IPS-18c (cell line): ENCODE data around the gene PRPF19.
"Not testable (repeated sequence)": the region's sequence is repeated elsewhere in the genome, so short reads cannot be mapped to it uniquely, and the experiment has no call there.

ENCODE experiments used
- H3K4me3 ChIP-seq: 2 replicates; pipeline ENCODE4 v1.7.0; 2013; ENCODE audit warnings: low read depth, mild to moderate bottlenecking, low read length, moderate library complexity; ENCODE audit not compliant: insufficient read depth
- H3K9me3 ChIP-seq: one replicate; pipeline ENCODE4 v1.6.1; 2013; ENCODE audit warnings: mild to moderate bottlenecking, low read length, moderate library complexity; ENCODE audit not compliant: control insufficient read depth, insufficient read depth

PRPF19 gene

GRCh38 chr11:60916669-60917206, 10.4 kb upstream of the PRPF19 start:
- Histone ChIP-seq H3K4me3 (no peak overlapping the region), H3K9me3 (no peaks in the 10 kb centered on the region)

DNA sequence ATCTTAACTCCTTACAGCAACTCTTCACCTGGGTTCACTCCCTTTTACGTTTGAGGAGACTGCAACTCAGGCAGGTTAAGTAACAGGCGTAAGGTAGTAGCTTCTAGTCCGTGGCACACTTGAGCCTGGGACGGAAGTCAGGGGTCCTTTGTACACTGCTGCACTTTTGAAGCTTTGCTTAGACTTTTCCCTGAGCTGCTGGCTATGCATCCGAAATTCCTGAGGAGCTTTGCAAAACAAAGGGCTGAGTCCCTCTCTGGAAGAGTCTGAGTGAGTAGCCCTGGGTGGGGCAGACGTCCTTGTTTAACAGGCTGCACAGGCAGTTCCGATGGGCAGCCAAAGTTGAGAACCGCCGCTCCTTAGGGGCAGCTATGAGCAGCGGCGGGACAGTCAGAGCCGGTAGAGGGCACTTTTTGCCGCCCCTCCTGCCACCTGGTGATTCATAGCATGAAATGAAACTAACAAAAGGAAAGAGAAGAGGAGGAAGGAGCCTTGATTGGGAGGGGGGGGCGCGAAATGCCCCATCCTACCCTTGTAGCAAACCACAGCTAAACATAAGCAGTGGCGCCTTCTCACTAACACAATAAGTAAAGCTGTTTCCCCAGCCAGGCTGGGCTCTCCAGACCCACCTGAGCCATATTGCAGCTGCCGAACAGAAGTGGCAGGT, 9.0 kb upstream of the PRPF19 start:
- H3K9me3 ChIP-seq = no peaks in the 10 kb centered on the region
- H3K4me3 ChIP-seq = peak overlapping the region; percentile 66; the same call in 1 of the 2 replicates

GRCh38 chr11:60914633-60915247, 8.4 kb upstream of the PRPF19 start:
- Histone ChIP-seq H3K4me3 (peak overlapping the region; percentile 66), H3K9me3 (no peaks in the 10 kb centered on the region)

DNA sequence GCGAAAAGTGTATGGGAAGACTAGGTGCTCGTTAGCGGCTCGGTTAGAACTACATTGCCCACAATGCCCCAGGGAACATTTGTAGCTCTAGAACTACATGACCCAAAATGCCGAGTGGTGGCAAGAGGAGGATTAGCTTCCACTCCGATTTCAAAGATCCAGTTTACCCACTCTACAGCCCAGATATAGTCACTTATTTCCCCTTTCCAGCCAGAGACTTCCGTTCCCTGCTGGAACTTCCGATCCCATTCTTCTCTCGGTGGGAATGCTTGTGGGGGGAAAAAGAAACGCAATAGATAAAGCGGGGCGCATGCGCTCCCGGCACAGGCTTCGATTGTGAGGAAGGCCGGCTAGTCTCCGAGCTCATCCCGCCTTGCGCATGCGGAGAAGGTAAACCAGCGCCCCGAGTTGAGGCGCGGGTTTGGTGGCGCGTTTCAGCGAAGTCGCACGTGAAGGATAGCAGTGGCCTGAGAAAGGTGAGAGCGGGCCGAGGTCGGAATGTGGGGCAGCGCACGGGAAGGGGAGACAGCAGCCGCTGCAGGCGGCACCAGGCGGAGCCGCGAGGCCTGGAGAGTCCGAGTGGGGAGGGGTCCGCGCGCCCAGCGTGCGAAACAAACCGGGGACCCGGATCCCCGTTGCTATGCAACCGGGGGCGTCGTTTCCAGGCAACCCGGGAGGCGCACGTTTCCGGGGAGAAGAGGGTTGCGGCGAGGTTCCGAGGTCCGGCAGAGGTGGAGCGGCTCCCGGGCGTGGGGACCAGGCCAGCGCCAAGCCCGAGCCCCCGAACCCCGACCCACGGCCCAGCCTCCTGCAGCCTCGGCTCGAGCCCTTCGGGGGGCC, 7.6 kb upstream of the PRPF19 start, which contains the start of gene TMEM109:
Gene TMEM109 (plus strand): TSS at position 366 of the 840 bp plus-strand sequence. CDS start 5,536 bp downstream, outside the sequence.
- no peaks in the 10 kb centered on the region for H3K9me3 ChIP-seq
- peak within 1 kb of the TSS; percentile 66 for H3K4me3 ChIP-seq

DNA sequence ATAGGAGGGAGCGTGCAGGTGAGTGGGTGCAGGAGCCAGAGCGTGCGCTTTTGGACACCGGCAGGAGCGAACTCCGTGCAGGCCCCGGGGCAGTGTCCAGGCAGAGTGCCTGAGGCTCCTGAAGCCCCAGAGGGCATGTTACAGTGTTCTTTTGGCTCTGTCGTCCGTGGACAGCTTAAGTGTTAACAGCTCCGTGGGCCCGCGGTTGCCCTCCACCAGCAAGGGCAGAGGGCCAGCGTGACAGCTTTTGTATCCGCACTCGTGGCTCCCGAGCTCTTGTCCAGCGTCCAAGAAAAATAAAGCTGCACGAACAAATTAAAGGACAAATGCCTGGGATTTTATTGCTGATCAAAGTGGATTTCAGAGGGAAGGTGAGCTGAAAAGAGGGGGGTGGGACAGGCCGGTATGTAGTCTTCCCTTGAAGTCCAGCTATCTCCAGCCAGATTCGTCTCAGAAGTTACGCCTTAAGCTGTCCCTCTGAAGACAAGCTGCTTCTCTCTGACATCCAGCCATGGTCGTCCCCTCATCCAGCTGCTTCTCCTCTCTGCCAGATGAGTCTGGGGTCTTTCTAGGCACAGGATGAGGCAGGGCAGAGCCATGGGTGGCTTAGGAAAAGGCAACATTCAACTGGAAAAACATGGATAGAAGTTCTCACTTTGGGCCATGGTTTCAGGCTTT, 6.6 kb upstream of the PRPF19 start:
- Histone ChIP-seq H3K4me3 (peak overlapping the region; percentile 66; the same call in 1 of the 2 replicates), H3K9me3 (no peaks in the 10 kb centered on the region)

DNA sequence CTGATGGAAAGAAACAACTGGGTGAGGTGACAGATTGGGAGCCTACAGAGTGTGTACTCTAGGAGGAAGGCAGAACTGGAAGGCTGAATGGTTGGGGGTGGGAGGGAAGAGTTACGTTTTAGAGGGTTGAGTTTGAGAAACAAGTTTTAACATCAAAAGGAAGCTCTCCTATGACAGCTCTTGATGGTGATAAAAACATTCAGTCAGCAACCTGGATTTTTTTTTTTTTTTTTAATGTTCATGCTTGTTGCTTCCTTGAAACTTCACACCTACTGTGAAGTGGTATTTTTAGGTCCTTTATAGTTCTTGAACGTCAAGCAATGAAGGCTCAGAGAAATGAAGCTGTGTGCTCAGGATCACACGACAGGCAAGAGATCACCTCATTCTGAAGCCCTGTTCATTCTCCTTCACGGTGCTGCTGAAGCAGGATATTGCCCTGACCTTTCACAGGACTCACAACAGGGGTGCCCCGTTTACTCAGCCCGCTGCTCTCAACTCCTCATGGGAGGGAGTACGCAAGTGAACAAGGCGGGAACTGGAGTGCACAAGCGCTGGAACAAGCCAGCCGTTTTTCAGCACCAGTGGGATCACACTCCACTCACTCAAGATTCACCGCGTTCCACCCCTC, 6.0 kb upstream of the PRPF19 start:
- H3K9me3 ChIP-seq = no peaks in the 10 kb centered on the region

GRCh38 chr11:60910711-60911380, 4.5 kb upstream of the PRPF19 start:
- no peaks in the 10 kb centered on the region for H3K9me3 ChIP-seq
- no peak overlapping the region for H3K4me3 ChIP-seq

More for the DNA sequence above, 6.0 kb upstream of the PRPF19 start:
- no peak overlapping the region for H3K4me3 ChIP-seq

DNA sequence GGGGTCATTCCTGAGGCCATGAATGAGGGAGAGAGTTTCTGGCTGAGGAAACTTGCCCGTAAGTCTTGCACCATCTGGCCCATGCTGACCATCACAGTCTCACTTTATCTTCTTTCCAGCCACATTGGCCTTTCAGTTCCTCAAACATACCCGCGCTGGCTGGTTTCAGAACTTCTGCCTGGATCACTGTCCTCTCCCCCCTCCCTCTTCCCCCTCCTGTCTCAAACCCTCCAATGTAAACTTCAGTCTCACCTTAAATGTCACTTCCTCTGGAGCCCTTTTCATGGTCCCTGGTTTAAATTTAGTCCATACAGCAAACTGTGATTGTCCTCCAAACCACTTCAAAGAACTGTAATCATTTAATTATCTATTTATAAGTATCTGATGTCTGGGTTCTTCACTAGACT, 3.9 kb upstream of the PRPF19 start:
- Histone ChIP-seq H3K4me3 (no peak overlapping the region), H3K9me3 (no peaks in the 10 kb centered on the region)

- not testable (repeated sequence) for H3K4me3 ChIP-seq, H3K9me3 ChIP-seq
These were observed 3.4 kb upstream of the PRPF19 start for GRCh38 chr11:60909680-60910280.

DNA sequence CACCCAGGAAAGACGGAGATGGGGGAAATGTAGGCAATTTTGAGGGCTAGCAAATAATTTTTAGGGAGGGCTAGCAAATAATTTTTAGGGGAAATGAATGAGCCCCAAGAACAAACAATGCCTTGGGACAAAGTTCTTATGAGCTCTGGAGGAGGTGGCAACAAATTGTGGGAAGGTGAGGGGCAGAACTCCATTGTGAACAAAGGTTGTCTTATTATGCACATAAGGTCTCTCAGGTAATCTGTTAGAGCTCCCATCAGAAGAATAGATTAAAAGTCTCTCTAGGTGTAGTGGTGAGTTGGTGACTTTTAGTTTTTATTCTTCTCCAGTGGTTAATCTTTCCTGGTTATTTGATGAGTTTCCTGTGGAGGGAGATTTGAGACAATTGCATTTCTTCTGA, 2.4 kb upstream of the PRPF19 start:
- no peak overlapping the region for H3K4me3 ChIP-seq
- no peaks in the 10 kb centered on the region for H3K9me3 ChIP-seq

GRCh38 chr11:60905551-60906113, 753 bp downstream of the PRPF19 start:
- Histone ChIP-seq H3K9me3 (no peaks in the 10 kb centered on the region), H3K4me3 (peak overlapping the region; percentile 88)

DNA sequence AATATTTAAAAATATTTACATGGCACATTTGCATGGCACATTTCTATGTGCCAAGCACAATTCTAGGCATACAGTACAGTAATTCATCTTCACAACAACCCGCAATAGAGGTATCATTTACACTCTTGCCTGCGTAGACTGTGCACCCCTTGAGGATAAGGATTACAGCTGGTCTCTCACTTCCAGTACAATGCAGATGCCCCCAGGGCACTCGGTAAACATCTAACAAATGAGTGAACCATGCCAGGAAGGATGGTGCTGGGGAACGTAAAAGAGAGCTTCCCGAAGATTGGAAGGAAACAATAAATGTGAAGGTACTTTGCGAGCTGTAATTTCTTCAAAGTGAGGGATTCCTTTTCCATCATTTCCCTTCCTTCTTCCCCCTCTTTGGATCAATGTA, 1.3 kb downstream of the PRPF19 start:
- H3K4me3 ChIP-seq = peak overlapping the region; percentile 88
- H3K9me3 ChIP-seq = no peaks in the 10 kb centered on the region

- no peaks in the 10 kb centered on the region for H3K9me3 ChIP-seq
- H3K4me3 ChIP-seq = no peak overlapping the region
These were observed 3.8 kb downstream of the PRPF19 start for GRCh38 chr11:60902625-60903024.

DNA sequence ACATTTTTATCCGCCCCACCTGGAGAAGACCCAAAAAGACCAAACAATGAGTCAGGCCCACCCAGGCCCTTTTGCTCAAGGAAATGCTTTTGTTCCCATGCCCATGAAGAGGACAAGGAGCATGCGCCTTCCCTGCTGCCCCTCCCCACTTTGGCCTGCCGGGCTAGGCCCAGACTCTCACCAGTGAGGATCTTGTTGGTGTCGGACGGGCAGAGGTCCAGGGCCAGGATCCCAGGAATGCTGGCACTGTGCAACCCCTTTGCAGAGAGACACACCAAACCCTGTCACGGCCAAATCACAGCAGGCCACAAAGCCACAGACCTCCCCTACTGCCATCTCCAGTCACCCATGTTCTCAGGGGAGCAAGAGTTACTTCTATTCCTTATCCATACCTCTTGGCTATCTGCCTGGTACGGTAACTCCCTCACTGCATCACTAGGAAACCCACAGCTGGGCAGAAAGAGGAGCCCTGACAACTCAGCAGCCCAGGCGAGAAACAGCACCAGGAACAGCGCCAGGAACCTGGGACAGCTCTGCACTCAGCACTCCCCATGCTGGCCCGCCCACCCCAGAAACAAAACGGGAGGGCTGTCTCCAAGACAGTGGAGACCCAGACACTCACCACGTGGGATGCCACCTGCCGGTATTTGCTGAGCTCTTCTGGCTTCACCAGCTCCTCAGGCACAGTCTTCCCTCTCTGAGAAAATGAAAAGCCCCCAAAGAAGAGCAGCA, 5.5 kb downstream of the PRPF19 start:
- no peak overlapping the region for H3K4me3 ChIP-seq
- no peaks in the 10 kb centered on the region for H3K9me3 ChIP-seq

DNA sequence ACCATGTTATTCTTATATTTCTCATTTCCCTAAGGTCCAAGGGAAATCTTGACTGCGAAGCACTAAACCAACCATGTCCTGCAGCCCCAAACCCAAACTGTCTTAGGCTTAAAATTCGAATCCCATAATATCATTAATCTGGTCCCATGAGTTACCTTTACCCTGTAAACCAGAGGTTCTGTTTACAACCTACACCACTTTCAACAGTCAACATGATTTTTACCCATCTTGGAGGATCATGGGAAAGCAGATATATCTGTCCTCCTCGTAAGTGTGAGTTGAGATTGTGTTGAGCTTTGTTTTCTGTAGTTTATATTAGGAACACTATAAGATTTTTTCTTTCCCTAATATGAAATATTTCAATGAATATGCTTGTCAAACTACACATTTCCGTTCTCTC, 6.4 kb downstream of the PRPF19 start:
- H3K9me3 ChIP-seq = no peaks in the 10 kb centered on the region
- no peak overlapping the region for H3K4me3 ChIP-seq
